ENCODE data around the gene SLC26A1. TPM values are rescaled to one million over a fixed set of nuclear protein-coding genes. Genes with fewer than 3 reads are reported as not detected.

The SLC26A1 gene
- total RNA-seq, 1 experiment from 2014 or later = 0.85 TPM

DNA sequence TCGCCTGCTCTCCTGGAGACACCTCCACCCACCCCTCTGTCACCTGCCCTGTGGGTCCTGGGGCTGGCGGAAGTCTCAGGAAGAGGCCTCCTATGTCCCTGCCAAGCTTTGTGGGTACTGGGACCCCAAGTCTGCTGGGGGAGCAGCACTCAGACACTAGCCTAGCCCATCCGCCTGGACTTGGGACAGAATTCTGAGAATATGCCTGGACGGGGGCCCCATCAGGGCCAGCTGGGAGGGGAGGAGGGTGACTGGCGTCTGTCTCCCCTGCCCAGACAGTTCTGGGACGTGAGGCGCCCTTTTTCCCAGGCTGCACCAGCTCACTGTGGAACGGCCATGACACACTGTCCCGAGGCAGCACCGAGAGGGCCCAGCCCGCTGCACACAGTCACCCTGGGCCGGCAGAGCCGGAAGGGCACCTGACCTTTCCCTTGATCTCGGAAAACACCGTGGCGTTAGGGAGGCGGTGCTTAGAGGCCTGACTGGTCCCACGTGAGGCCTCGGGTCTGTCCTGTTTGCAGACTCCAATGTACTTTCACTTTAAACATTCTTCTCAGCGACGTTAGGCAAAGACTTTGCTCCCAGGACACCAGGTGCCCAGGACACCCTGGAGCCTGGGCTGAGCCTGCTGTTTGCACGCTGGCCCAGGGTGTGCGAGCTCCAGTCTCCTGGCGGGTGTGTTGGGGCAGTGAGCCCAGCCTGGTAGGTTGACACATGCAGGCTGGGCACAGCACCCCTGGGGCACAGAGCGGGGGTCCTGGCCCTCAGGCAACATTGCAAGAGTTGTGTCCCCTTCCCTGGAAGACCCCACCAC is 700 bp downstream of the SLC26A1 start:
- no peak for DNase-seq (ENCODE audit: low spot score)
- peaks cover 20% of the 10 kb centered on the region for H3K27me3 Mint-ChIP-seq (ENCODE audit: low read depth)
- ATAC-seq = no peak
- ChIA-PET POLR2A (no interaction called here), CTCF (interaction anchor here (0.6 kb wide), 1 partner anchor 515 kb away, joined by 3 read pairs; no protein-coding TSS in a partner anchor)
- H3K27ac Mint-ChIP-seq = no peak overlapping the region
- no peaks in the 10 kb centered on the region for H3K36me3 Mint-ChIP-seq
- TF ChIP-seq GABPB1 (CRISPR knock-in tag; IDR thresholded peaks at IDR 0.05) (peak; percentile 31), TEAD1 (CRISPR knock-in tag; IDR thresholded peaks at IDR 0.05) (no peak), ZNF219 (CRISPR knock-in tag; IDR thresholded peaks at IDR 0.05; ENCODE audit: borderline replicate concordance) (no peak), NR3C1 (CRISPR knock-in tag; conservative IDR thresholded peaks at IDR 0.05; ENCODE audit: low read depth) (no peak), MXD4 (CRISPR knock-in tag; IDR thresholded peaks at IDR 0.05; ENCODE audit: borderline replicate concordance) (no peak), ESRRA (CRISPR knock-in tag; IDR thresholded peaks at IDR 0.05; ENCODE audit: borderline replicate concordance) (no peak), SOX15 (CRISPR knock-in tag; IDR thresholded peaks at IDR 0.05) (no peak)
- TF ChIP-seq, protein P1, sequence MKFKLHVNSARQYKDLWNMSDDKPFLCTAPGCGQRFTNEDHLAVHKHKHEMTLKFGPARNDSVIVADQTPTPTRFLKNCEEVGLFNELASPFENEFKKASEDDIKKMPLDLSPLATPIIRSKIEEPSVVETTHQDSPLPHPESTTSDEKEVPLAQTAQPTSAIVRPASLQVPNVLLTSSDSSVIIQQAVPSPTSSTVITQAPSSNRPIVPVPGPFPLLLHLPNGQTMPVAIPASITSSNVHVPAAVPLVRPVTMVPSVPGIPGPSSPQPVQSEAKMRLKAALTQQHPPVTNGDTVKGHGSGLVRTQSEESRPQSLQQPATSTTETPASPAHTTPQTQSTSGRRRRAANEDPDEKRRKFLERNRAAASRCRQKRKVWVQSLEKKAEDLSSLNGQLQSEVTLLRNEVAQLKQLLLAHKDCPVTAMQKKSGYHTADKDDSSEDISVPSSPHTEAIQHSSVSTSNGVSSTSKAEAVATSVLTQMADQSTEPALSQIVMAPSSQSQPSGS (CRISPR knock-in tag; IDR thresholded peaks at IDR 0.05; ENCODE audit: borderline replicate concordance, low read depth) = no peak
- no peak overlapping the region for H3K4me3 Mint-ChIP-seq
- no peaks in the 10 kb centered on the region for H3K9me3 Mint-ChIP-seq
- H3K4me1 Mint-ChIP-seq = peaks cover 2% of the 10 kb centered on the region

DNA sequence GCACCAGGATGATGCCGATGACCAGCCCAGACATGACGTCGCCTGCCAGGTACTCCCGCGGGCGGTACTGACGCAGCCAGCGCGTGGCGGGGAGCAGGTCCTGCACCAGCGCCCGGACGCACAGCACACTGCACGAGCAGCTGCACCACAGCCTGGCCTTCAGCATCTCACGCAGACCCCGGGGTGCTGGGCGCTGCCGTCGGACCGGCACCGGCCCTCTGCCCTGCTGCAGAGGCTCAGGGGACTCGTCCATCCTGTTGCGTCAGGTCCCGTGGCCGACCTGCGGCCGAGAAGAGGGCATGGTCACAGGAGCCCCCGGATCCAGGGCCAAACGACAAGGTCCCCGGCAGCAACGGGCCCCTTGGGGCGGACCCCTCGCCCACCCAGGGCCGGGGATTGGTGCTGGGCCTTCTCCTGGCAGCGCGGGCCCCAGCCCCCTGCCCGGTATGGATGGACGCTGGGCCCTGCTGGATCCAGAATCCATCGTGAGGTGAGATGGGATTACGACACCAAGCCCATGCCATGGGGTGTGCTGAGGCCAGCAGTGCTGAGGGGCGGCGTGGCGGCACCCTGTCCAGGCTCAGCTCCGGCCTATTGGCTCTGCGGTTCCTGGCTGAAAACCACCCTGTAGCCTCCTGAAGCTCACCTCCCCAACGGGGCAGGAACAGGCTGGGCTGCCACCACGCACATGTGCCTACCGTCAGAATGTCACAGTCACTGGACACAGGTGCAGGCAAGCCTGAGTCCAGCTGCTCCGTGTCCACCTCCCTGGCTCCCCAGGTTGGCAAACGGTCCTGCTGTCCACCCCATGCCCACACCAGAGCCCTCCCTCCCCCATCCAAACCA is 1.5 kb downstream of the SLC26A1 start:
- Mint-ChIP-seq H3K4me3 (no peak overlapping the region), H3K27ac (no peak overlapping the region), H3K27me3 (ENCODE audit: low read depth) (peaks cover 16% of the 10 kb centered on the region), H3K4me1 (no peaks in the 10 kb centered on the region), H3K36me3 (no peaks in the 10 kb centered on the region), H3K9me3 (no peaks in the 10 kb centered on the region)
- CTCF ChIA-PET = no interaction called here
- no peak for TF ChIP-seq AFF4 (CRISPR knock-in tag; IDR thresholded peaks at IDR 0.05; ENCODE audit: borderline replicate concordance)
- TF ChIP-seq SP1 (CRISPR knock-in tag; conservative IDR thresholded peaks at IDR 0.05) = no peak
- no peak for TF ChIP-seq ZNF396 (CRISPR knock-in tag; IDR thresholded peaks at IDR 0.05; ENCODE audit: borderline replicate concordance)
- TF ChIP-seq STAT6 (CRISPR knock-in tag; conservative IDR thresholded peaks at IDR 0.05; ENCODE audit: low read depth) = no peak
- DNase-seq (ENCODE audit: low spot score) = no peak
- ATAC-seq = no peak
- POLR2A ChIA-PET = no interaction called here
